ENCODE measurements around the gene CAPN5. TPM values are rescaled to one million over a fixed set of nuclear protein-coding genes. Genes with fewer than 3 reads are reported as not detected.

The CAPN5 gene
- total RNA-seq, 1 donor from 2014 or later, result 197 TPM

DNA sequence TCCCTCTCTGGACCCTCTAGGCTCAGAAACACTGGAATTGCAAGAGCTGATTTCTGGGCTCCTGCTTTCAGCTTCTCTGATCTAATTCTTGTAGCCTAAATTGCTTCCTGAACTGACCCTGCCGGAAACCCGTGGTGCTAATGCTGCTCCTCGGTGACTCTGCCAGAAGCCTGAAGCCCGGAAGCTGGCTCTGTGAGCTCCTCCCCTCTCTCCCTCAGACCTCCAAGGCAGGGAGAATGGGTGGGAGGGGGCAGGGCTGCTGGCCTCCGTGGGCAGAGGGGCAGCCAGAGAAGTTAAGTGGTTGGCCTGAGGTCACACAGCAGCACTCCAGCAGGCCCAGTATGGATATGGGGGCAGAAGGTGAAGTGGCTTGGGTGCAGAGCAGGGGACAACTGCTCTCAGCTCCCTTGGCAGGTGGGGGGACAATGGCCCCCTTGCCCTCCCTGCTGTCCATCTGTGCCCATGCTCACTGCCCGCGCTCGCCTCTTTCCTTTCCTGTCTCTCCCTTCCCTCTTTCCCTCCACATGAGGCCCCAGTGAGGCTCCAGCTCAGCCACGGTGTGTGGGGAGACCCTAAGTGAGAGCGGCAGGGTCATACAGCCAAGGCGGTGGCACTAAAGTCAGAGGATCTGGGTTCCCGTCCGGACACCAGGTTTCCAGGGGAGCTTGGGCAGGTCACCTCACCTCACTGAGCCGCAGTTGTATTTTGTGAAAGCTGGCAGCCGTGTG, 16.2 kb downstream of the CAPN5 start:
- DNase-seq (ENCODE audit: low spot score), result peak; percentile 59

DNA sequence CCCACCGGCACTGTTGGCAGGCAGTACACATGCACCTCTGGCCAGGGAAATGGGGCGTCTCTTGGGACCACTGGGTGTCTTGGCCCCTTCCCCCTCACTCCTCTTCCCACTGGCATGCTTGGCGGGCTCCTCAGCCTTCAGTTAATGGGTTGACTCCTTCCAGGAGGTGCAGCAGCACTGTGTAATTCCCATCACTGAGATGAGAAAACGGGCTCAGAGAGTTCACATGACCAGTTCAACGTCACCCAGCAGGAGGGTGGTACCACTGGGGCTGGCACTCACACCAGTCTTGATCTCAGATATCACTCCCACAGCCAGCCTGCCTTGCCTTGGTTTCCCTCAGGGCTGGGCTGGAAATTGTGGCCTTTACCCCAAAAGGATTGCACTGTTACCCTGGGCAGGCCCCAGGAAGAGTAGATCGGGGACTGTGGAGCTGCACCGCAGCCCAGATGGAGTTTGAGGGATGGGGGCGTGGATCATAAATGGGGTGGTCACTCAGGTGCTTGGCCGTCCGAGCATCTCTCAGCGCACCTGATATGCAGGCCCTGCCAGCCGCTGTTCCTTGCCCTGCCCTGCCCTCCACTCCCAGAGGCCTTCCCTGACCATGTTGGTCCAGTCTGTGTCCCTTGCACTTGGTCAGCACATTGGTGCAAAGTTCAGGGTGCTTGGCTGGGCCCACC, 16.9 kb downstream of the CAPN5 start:
- DNase-seq (ENCODE audit: low spot score), result no peak

DNA sequence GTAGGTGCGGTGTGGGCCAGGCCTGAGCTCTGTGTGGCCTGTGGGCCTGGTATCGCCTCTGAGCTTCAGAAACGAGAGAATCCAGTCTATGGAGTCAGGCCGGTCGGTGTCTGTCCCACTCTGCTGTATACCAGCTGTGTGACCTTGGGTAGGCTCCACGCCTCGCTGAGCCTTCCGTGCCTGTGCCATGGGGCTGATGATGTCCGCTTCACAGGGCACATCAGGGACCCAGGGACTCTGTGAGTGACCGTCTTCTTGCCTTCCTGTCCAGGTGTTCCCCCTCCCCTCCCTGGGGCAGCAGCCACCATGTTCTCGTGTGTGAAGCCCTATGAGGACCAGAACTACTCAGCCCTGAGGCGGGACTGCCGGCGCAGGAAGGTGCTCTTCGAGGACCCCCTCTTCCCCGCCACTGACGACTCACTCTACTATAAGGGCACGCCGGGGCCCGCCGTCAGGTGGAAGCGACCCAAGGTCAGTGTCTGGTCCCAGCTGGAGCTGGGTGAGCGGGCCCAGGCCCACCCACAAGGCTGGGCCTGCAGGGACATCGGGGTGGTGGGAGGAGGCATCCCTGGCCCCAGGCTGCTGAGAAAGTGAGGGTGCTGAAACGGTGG, 17.9 kb downstream of the CAPN5 start:
- DNase-seq (ENCODE audit: low spot score), result no peak

DNA sequence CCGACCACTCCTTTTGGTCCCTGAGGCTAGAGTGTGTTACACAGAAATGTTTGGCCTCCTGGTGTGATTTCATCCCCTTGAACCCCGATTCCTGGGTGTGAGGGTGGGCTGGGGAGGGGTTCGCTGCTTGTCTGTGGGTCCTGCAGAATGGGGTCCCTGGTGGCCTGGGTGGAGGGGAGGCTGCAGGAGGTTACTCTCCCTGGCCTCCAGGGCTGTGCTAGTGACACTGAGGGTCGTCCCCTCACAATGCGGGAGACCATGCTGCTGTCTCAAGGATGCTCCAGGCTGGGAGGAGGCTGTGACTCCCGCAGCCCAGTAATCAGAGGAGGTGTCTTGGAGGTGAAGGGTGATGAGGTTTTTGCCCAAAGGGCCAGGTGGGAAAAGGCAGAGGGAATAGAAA, 18.9 kb downstream of the CAPN5 start:
- DNase-seq (ENCODE audit: low spot score), result no peak

DNA sequence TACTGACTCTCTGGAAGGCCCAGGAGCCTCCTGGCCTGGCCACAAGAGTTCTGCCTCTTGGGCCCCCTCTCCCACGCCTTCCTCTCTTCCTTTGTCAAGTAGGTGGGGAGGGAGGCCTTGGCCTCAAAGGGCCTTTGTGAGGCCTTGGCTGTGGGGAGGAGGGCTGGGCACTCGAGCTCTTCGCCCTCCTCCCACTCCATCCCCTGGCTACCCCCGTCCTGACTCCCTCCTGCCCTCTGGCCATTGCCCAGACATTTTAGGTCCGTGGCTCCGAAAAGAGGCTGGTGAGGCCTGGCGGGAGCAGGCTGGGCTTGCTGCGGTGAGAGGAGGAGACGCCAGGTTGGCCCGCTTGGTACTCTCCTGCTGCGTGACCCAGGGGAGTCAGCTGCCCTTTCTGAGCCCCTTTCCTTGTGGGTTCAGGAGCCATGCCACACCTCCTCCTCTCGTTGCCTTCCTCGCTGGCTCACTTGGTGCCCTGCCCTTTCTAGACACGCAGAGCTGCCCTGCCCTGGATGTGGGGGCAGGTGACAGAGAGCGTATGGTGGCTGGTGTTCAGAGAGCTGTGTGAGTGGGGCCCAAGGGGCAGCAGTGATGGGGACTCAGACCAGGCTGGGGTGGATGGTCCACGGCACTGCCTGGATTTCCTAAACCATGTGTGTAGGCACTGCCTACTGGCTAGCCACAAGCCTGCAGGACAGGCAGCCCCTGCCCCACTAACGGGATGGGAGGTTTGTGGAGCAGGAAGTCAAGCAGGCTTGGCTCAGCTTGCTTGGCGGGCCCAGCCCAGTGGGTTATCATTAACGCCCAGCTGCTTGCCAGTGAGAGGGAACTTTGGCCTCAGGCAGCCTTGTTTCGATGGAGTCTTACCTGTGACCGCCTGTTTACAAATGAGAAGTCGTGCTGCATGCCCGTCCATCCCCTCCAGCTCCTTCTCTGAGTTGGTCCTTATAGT, 20.0 kb downstream of the CAPN5 start:
- DNase-seq (ENCODE audit: low spot score), result peak; percentile 86

DNA sequence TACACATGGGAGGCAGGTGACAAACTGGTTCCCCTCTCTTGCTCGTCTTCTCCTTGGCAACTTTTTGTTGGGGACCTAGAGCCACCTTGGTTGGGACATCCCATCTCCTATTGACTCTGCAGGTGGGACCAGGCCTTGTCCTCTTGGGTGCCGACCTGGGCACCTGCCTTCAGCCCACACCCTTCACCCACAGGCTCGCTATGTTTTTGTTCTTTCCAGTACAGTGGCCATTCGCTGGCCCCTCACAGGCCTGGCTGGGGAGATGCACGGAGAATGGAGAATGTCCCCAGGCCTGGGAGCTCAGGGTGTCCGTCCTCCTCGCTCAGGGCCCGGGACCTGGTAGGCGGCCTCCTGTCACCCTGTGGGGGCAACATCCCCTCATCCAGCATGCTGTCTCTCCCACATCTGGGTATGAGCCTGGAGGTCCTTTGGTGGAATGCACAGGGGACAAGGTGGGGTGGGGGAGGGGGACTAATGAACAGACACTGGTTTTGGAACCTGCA, 21.0 kb downstream of the CAPN5 start:
- DNase-seq (ENCODE audit: low spot score), result no peak

DNA sequence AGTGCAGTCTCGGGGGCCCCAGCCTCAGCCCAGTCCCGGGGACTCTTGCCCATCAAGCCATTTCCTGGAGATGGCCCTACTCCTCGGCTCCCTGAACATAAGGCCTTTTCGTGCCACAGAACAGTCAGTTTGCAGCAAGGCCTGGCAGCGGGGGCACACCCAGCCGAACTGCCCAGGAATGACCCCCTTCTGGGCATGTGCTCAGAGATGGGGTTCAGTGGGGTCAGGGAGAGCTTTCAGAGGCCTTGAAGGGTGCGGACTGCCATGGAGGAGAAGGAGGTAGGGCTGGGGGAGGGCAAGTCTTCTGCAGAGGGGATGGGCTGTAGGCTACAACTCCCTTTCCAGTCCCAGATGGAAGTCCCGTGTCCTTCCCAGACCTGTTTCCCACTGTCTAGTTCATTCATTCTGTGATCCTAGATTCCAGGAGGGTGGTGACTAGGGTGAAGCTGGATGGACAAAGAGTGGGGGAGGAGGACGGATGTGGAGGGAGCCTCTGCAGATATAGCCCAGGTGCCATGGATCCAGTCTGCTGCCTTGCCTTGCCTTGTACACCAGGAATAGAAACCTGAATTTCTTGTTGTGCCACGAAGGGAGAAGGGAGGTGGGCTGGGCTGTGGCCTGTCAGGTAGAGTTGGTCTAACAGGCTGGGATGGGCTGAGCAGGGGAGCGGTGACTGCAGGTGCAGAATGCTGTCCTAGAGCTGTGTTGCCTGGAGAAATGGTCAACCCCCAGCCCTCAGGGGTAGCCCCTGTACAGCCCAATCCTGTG, 21.6 kb downstream of the CAPN5 start:
- peak; percentile 70 for DNase-seq (ENCODE audit: low spot score)

DNA sequence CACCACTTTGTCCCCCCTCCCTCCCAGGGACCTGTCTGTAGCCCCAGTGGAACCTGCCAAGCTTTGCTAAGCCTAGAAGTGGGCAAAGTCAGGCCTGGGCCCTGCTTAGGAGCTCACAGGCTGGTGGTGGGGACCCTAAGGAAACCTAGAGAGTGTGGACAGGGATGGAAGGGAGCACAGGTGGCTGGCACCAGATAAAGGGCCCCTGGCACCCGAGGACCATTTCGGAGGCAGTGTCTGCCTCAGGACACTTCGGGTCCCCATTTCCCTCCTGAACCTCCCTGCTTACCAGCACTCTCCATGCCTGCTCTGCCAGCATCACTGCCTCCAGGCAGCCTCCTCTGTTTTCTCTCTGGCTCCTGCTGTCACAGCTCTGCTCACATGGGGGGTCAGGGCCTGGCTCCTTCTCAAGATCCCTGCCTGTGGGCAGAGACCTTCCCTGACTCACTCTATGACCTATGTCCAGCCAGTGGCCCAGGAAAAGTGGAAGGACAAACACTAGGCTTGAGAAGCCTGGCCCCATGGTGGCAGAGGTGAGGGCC, 22.3 kb downstream of the CAPN5 start:
- DNase-seq (ENCODE audit: low spot score), result no peak

DNA sequence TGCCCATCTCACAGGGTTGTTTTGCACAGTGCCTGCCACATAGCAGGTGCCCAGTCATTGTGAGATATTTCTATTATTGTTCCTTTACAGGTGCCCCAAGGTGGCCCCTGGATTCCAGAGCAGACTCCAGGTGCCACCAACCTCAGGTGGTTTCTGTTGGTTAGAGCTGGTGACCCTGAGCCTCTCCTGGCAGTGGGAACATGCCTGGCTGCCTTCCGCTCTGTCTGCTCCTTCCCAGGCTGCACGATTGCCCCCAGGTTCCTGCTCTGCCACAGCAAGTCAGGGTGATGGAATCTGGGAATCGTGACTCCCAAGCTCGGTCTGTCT, 23.2 kb downstream of the CAPN5 start:
- DNase-seq (ENCODE audit: low spot score), result no peak

DNA sequence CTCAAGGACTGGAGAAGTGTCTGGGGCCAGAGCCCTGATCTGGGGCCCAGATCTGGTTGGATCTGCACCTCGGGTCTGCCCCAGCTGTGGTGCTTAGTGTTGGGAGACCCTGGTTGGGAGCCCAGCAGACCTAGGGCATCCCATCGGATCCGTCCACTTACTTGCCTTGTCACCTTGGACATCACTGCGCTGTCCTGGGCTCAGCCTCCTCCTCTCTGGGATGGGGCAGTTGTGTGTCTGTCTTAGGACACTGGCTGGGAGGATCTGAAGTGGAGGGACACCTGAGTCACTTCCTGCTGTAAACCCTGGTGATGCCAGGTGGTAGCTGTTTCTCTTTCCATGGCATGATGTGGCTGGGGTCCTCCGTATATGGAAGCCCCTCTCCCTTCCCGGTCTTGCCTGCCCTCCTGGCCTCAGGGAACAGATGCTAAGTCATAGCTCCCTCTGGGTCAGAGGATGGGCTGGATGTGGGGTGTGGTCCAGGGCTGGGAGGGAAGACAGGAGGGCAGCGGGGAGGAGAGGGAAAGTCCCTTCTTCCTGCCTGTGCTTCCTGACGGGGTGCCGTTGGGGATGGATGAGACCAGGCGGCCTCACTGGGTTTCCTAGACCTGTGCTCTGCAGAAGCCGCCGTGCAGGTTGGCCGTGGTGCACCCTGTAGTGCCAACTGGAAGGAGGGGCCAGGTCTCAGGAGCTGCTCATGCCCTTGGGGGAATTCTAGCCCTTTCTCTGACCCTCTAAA, 23.8 kb downstream of the CAPN5 start:
- DNase-seq (ENCODE audit: low spot score), result no peak

DNA sequence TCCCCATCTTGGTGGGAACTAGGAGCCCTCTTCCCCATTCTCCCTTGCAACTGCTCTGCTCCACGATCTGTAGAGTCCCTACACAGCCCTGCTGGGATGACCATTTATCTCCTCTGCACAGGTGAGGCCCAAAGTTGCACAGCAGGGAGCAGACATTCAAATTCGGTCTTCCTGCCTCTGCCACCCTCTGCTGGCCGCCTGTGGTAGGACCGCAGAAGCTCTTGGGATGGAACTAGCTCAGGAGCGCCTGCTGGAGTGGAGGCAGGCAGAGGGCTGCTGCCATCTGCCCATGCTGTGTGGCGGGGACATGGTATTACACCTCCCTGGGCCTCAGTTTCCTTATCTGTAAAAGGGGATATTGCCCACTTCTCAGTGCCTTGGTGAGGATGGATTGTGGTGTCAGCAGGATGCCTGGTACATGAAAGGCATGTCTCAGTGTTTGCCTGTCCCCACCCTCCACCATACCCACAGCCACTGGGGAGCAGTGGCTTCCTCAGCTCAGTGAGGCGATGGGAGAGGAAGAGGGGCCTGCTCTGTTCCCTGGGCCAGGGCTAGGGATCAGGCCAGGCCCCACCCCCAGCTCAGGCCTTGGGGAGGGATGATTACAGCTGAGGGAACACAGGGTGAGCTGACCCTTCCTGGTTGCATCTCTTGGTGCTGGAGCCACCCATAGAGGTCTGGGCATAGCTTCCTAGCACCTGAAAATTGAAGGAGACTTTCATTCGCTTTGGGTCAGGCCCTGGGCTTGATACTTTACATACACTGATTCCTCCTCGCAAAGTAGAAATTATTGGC, 24.6 kb downstream of the CAPN5 start:
- peak; percentile 86 for DNase-seq (ENCODE audit: low spot score)

DNA sequence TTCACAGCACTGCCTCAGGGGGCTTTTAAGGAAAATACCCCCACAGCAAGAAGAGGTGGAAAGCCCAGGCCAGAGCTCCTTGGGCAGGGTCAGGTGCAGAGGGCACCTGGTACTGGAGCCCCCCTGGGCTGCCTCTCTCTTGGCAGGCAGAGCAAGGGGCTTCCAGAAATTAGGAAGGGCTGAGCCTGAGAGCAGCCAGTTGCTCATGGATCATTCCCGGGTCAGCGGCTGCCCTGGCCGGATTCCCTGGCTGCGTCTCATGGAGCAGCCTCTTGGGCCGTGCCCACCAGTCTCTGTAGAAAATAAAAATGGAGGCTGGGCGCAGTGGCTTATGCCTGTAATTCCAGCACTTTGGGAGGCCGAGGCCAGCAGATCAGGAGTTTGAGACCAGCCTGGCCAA, 25.6 kb downstream of the CAPN5 start:
- DNase-seq (ENCODE audit: low spot score), result no peak

DNA sequence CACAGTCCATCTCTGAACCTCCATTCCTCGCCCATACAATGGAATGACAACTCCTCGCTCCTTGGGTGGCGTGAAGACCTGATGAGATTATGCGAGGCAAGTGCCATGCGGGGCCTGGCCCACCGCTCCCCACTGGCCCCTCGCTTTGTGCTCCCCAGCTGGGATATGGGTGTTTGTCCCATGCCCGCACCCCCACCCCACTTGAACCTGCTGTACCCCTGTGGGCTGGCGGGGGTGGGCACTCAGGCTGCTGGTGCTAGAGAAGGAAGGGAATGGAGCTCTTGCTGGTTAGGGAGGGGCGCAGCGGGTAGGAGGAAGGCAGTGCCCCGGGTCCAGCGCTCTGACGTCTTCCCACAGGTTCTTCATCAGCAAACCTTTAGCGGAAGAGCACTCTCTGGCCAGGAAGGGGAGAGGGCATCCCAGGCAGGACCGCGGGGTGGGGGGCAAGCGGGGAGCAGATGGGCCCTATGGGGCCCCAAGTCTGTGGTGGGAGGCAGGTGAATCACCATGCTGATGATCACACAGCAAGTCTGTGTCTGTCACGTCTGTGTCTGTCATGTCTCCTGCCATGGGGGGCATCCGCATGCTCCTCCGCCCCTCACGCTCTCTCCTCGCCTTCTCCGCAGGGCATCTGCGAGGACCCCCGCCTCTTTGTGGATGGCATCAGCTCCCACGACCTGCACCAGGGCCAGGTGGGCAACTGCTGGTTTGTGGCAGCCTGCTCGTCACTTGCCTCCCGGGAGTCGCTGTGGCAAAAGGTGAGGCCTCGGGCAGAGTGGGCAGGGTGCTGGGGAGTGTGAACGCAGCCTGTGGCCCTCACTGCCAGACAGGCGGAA, 26.5 kb downstream of the CAPN5 start:
- no peak for DNase-seq (ENCODE audit: low spot score)

DNA sequence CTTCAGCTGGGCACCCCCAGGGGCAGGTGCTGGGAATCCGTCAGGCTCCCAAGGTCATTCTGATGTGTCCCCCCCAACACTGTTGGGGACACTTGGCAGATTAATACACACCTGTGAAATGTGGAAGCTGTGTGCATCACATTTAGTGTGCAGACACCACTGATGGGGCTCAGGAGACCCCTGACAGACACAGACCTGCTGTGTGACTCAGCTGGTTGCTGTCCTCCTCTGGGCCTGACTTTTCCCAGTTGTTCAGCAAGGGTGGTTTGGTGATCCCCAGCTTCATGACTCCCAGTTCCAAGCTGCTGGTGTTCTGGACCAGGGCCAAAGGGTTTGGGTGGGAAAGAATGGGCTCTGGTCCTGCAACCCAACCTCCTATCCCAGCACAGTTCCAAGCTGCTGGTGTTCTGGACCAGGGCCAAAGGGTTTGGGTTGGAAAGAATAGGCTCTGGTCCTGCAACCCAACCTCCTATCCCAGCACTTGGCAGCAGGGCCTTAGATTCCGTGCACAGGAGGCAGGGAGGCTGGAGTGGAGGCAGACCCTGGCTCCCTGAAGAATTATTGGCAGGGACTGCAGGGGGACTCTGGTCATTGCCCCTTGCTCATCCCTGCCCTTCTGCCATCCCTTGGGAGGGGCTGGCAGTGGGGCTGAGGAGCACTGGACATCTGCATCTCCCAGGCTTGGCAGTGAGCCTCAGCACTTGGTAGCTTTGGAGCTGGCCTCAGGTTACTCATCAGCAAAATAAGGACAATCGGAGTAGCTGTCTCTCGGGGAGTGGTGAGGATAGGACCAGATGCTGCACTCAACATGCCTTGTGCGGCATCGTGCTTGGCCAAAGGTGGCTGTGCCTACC, 27.4 kb downstream of the CAPN5 start:
- DNase-seq (ENCODE audit: low spot score), result no peak

DNA sequence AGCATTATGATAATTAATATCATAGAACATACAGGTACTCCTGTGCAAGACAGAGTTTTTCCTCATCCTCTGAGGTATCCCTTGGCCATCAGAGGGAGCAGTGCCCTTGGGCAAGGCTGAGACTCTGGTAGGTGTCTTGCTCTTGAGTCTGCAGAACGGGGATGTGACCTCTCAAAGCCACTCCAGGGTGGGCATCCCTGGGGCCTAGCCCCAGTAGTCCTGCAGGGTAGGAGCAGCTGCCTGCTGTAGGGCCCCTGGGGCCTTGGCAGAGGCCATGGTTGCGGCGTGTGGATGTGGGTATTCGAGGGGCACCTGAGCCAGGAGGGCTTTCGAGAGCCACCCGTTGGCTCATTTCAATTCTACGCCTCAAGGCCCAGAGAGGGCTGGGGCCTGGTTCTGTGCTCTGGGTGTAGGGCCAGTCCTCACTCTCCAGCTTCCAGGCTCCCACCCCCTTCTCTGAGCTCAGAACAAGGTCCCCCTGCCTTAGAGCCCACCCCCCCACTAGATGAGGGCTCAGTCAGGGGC, 28.1 kb downstream of the CAPN5 start:
- DNase-seq (ENCODE audit: low spot score), result no peak

DNA sequence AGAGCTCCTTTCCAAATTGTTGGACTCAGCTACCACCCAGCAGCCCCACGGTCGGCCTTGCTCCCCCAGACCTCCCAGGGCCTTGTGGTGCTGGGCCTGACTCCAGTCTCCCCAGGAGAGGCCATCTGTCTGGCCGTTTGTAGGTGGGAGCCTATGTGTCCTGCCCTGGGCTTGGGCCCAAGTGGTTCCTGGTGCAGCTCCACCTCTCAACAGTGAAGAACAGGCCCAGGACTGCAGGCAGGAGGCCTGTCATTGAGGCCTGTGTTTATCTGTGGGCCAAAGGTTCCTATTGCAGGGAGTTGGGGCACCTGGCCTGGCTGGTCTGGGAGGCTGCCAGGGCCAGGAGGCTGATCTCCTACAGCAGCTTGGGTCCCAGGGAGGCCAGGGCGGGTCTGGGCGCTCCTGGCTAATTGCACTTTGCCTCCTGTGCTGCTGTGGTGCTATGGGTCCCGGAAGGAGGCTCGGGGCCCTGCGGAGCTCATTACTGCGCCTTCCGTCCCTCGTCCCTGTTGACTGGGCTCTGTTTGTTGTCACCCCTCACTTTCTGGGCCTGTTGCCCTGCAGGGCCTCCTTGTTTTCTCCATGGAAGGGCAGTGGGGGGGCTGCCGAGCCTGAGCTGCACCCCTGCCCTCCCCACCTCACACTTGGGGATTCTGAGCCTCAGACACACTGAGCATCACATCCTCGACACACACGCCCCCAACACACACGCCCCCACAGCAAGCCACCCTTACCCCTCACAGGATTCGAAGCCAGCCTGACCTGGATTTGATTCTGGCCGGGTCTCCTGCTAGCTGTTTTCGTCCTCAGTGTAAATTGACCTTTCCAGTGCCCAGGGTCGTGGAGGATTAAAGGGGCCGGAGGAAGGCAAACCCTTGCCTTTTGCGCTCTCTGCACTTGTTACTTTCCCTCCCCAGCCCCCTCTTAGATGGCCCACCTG, 29.1 kb downstream of the CAPN5 start:
- DNase-seq (ENCODE audit: low spot score), result peak; percentile 80
